ENCODE data around the gene OPCML.

The OPCML gene

DNA sequence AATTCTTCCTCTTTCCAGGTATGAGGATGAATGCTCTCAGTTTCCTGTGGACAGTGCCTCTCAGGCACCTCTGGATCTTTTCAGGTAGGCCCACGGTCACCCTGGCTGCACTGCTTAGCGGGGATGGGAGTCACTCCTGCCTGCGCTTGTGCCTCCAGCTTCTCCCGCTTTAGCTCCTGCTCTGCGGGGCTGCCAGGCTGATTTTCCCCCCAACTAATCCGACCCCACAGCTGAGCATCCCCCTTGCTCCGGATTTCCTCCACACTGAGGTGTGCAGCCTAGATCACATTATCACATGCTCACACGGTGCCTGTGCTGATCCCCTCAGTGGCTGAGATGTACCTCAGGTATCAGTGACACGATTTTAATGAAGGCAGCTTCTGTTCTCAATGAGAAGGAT, 879.1 kb downstream of the OPCML start:
- DNase-seq (ENCODE audit: low spot score), result no peak

DNA sequence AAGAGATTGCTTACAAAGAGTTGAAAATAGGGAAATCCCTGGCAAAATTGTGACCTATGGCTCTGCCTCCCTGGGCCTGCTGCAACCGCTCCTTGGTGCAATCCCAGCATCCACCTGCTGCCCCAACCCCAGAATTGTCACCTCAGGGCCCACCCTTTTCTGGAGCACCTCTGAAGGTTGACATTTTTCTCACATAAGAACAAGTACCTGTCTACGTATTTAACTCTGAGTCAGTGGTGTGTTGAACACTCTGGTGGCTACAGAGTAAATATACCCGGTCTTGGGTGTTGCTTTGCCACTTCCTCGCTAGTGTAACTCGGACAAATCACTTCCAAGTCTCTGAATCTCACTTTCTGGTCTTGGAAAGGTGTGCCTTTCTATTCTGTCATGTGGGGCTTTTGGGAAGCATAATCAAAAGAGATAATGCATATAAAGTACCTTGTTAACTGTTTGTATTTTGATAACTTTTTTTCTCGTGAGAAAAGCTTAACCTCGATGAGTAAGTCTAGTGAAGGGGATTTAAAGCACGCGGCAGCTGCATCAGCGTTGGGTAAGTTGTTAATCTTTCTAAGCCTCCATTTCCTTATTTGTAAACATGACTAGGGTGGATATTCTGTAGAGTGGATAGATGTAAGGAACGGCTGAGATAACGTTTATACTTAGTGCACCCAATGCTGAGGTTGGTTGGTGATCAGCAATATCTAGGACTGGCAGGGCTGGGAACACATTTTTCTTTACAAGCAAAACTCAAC, 881.2 kb downstream of the OPCML start:
- DNase-seq (ENCODE audit: low spot score), result no peak

DNA sequence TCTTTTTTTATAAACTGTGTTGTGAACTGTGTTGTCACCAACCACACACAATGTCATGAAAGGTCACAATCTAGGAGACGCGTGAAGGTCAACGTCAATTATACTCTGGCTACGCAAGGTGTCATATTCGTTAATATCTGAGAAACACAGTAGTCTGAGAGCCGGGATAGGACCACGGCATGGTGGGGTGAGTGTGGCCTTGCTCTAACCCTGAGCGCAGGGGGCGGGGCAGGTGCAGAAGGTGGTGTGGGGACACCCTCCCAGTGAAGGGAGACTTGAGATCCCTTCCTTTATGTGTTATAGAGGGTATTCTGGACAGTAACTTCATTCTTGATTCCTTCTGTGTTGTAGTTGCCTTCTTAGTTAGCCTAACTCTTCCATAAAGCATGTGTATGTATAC, 883.0 kb downstream of the OPCML start:
- no peak for DNase-seq (ENCODE audit: low spot score)

DNA sequence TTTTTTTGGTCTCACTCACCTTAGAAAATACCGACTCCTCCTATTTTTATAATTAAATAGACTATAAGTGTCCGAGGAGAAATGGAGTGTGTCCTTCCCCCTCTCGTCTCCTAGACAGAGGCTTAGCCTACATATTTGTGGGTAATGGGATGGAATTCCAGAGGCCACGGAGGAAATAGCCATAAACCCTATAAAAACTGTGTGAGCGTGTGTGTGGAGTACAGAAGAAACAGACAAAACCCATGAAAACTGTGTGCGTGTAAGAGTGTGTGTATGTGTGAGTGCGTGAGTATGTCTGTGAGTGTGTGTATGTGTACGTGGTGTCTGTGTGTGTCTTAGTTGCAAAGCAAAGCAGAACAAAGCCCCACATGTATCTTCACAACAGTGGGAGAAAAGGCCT, 883.5 kb downstream of the OPCML start:
- DNase-seq (ENCODE audit: low spot score), result no peak

DNA sequence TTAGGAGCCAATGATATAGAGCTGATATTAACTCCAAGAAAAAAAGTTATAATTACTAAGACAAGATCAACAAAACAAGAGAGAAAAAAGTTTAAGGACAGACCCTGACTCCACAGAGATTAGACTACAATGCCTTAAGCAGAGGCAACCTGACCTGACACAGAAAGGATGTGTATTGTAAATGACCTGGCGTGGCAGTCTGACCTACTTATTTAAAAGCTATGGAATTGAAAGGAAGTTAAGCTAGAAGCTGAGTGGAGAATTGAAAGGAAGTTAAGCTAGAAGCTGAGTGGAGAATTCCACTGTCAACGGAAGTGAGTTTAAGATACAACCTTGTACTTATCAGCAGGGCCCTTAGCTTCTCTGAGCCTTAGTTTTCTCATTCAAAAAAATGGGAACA, 885.4 kb downstream of the OPCML start:
- no peak for DNase-seq (ENCODE audit: low spot score)

DNA sequence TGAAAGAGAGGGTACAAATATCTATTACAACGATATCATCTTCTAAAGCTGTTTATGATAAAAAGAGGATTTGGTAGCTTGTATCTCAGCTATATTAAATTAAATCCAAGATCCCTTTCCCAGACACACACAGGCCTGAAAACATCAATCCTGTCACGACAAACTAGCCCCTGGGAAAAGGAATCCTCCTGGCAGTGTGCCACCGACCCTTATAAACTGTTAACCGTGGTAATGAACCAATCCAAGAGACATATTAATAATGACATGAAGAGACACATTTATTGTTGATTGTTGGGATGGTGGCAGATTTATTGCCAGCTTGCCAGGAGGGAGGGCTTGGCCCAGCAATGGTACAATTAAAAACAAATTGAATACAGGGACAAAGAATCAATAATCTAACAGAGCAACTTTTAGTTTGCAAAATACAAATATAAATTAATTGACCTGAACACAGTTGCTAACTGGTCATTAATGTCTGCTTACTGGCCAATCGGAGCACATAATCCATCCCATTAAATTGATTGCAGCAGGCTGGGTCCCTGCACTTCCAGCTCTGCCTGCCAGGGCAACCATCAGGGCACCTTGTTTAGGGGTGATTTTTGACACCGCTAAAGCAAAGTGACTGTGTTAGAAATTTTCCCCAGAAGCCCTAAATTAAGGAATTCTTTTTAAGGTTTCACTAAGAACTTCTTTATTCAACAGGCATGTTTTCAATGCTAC, 887.6 kb downstream of the OPCML start:
- no peak for DNase-seq (ENCODE audit: low spot score)

DNA sequence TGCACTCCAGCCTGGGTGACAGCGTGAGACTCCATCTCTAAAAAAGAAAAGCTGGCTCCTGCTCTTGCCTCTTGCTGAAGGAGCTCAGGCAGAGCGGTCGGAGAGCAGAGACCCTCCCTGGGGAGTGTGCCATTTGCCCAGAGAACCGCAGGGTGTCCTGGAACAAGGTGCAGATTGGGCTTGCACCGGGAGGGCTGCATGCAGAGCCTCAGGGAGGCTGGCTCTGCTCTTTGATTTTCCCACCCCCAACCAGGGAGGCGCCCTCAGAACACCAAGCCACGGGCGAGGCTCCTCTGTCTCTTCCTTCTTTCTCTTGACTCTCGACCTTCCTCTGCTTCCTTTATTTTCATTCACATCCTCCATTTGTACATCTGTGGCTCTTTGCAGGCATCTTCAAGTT, 889.1 kb downstream of the OPCML start:
- DNase-seq (ENCODE audit: low spot score), result no peak

DNA sequence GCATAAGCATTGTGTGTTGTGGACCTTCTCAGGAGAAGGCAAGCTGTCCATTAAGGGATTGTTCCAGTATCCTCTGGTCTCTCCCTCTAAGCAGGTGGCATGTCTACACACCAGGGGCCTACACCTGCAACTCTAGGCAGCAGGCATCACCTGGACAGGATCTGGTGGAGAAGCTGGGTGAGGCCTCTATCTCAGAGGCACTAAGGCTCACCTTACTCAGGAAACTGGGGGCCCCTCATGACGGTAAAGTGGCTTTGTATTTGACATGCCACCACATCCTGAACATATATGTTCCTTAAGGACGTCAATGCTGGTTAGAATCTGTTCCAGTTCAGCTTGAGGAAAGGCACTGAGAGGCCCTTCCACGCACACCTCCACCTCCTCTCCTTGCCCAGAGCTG, 891.3 kb downstream of the OPCML start:
- DNase-seq (ENCODE audit: low spot score), result no peak

DNA sequence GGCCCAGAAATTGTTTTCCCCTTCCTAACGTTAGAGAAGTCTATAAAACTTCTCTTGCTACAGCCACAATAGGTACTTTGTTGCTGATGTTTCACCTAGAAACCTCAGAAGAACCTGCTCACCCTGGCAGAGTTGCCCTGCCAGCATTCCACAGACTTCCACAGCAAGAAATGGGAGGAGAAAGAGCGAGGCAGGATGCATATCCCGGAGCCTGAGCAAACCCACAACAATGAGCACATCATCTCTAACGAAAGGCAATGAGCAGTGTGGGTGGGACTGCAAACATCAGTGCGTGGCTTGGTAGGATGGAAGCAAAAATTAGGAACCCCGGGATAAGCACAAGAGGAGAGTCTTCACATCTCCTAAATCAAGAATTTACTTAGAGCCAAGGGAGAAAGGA, 892.3 kb downstream of the OPCML start:
- no peak for DNase-seq (ENCODE audit: low spot score)

DNA sequence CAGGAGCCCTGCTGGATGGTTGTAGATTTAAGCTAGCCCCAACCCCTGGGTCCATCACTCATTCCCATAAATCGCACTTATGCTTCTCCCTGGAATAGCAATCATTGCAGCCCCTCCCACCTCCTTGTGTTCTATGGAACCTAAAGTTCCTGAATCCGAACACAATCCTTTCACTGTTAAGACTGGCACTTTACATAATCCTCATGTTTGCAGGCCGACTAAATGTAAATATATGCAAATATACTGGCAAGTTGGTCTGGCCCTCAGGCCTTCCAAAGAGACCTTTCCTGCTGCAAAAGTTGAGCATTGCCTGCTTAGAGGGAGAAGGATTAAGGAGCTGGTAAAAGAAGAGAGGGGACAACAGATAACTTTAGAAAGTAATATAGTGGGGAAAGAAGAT, 892.9 kb downstream of the OPCML start:
- no peak for DNase-seq (ENCODE audit: low spot score)

DNA sequence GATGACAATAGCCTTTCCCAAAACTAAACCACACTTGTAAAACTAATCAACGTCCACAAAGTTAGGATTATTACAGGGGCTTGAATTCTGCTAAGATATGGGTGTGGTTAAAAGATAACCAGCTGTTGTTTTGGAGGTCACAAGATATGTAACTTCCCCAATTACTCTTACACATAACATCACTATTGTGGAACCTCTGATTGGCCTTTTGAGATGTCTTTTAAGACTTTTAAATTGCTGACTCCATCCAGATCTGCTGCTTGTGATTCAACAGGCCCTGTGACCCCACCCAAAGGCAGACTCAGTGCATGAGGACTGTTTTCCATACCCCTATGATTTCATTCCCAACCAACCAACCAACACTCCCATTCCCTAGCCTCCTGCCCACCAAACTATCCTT, 893.9 kb downstream of the OPCML start:
- DNase-seq (ENCODE audit: low spot score), result no peak

DNA sequence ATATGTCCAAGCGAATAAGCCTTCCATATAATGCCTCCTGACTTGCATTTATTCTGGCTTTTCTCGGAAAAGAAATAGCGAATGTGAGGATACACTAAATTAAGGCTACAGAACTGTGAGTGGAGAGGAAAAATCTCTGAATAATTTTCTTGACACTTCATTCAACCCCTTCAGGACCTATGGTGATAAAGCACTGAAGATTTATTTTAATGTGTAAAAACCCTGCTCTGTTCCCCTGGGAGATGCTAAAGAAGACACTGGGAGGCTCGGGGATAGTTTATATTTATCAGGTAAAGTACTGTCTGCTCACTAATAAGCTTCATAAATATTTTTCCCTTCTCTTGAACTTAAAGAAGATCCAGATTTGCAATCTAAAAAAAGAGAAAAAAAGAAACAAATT, 895.8 kb downstream of the OPCML start:
- DNase-seq (ENCODE audit: low spot score), result no peak

DNA sequence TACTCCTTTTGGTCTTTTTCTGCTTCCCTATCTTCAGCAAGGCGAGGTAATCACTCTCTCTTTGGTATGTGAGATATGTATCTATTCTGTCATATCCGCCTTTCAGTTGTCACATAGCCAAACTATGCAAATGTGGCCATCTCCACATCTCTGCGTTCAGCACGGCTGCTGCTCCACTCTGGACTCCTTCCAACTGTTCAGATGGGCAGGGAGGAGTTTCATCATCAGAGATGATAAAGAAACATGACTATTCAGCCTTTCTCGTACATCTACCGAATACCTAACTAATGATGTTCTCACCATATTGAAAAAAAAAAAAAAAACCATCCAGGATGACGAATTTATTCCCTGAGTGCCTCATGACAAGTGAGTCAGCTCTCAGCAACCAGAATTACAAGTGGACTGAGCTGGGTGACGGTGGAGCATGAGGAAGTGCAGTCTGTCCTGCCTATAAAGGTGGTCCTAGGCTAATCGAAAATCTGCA, 899.6 kb downstream of the OPCML start:
- DNase-seq (ENCODE audit: low spot score), result no peak

DNA sequence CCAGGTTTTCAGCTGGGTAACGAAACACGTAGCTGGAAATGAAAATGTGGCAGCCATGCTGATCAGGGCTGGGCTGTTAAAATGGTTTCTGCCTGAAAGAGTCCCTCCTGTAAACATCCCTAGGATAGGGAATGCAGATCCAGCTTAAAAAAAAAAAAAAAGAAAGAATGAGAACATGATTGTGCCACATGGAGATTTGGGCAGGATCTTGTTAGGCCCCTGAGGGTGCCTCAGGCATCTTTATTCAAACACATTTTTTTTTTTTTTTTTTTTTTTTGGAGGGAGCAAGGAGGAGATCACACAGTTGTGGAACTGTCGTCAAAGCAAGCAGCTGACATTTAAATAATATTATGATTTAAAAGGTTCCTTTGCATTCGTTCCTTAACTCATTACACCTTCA, 900.3 kb downstream of the OPCML start:
- no peak for DNase-seq (ENCODE audit: low spot score)

DNA sequence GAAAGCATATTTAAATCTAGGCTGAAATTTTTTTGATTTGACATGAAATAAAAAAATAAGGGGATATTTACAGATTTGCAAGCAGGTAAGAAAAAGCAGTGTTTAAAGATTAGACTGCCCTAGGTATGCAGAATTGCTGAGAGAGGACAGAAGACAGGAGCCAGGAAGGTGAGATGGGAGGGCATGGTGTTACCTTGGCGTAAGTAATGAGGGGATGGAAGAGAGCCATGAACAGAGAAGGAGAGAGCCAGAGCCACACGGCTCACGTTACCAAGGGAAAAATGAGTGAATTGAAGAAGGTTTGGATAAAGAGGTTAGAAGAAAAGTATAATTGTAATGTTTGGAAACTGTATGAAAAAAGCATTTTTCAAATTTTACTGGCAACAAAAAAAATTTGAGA, 904.3 kb downstream of the OPCML start:
- DNase-seq (ENCODE audit: low spot score), result no peak

DNA sequence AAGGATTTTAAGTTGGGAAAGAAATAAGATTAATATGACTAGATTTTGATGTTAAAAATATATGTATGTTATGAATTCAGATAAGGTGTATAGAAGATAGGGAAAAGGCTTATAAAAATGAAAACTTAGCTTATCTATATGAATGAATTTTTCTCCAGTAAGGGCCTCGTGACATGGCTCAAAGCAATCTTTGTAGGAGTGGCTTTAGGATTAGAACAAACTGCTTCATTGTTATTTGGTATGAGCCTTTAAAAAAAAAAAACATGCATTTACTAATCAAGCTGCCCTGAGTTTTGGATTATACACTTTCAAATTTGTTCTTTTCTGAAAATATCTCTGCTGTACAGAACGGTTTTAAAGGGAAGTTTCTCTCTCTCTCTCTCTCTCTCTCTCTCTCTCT, 905.9 kb downstream of the OPCML start:
- DNase-seq (ENCODE audit: low spot score), result no peak

DNA sequence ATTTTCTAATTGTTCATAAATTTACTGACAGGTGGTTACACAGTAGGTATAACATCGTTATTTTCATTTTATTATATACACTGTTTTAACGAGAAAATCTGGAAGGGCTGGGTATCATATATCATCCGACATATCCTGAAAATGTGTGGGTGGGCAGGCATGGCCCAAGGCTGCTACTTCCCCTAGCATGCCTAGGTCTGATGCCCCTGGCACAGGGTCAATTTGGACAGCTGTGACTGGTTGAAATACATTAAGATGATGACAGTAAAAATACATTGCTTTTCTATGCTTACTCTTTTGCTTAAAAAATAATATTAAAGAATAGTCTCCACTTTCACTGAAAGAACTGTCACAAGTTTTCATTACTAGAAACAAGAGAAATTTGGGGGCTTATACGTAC, 908.8 kb downstream of the OPCML start:
- DNase-seq (ENCODE audit: low spot score), result no peak

DNA sequence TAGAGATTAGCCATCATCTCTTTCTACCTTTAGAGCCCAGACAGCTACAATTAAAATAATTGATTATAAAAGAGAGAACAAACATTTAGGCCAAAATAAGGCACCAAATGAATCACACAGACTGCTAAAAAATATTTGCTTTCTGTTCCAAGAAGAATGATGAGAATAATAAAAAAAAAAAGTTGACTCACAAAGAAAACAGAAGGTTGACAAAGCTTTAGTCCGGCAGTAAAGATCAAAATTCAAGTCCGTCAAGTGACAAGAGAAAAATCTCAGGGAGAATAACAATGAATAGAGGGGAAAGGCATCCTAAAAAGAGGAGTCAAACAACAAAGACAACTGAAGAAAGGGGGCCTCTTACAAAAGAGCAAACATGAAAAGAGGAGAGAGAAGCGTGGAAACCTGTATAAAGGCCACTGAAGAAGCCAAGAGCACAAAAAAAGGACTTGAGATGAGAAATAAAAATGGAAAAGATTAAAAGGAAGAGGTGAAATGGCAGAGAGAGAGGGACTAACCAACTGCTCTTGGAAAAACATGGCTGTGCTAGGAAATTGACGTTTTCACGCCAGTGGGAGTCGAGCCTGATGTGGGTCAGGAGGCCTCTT, 910.2 kb downstream of the OPCML start:
- DNase-seq (ENCODE audit: low spot score), result no peak

DNA sequence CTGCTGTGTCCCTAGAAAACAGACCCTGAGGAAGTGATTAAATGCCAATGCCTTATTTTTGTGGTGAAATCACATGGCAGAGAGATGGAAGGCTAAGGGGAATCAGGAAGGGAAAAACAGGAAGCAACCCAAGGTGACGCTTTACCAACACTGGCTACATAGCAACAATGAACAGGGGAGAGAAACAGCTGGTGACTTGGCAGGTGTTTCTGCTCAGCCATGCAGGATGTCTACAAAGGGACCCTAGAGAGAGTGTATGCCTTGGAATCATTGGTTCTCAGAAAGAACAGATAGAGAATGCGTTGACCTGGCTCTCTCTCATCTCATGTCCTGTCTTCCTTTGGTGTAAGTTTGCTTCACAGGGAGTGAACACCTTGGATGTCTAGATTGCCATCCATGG, 911.9 kb downstream of the OPCML start:
- DNase-seq (ENCODE audit: low spot score), result no peak

DNA sequence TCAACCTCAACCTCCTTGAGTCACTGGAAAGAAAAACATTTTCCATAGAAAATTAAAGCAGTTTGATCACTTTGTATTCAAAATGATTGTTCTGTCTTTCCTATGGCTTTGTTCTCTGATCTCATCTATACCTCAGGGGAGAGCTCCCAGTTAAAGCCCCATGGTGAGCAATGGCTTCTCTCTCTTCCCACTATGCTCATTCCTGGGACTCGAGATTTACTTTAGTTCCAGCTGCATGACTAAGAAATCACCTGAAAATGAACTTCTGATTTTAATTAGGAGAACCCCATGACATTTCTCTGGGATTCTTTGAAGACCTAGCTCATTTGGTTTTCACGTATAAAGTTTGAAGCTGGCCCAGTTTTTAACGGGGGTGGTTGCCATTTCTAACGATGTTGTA, 921.5 kb downstream of the OPCML start:
- no peak for DNase-seq (ENCODE audit: low spot score)

DNA sequence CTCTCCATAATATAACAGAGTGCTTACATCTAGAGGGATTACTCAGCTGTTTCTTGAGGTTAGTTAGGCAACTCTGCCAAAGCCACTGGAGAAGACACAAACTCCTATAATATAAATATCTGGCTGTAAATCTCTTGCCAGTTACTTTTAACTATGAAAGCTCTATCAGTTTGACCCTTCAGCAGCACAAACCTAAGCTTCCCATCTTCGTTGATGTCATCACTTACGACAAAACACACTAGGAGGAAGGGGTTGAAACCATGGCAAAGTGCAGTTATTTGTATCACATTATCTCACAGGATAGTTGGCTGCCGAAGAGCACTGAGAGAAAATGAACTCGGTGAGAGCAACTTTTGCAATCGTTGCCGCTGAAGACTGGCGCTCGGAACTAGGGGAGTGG, 922.1 kb downstream of the OPCML start:
- no peak for DNase-seq (ENCODE audit: low spot score)

DNA sequence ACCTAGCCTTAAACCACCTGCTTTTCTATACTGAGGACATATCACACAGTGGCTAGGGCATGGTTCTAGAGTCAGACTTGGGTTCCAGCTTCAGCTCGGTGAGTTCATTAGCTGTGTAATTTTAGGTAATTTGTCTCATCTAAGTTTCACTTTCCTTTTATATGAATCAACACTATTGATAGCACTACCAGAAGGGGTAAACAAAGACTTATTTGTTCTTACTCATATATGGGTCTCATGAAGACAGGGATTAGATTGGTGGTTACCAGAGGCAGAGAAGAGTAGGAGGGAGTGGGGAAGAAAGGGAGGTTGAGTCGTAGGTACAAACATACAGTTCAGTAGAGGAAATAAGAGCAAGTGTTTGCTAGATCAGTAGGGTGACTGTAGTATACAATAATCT, 924.7 kb downstream of the OPCML start:
- no peak for DNase-seq (ENCODE audit: low spot score)

DNA sequence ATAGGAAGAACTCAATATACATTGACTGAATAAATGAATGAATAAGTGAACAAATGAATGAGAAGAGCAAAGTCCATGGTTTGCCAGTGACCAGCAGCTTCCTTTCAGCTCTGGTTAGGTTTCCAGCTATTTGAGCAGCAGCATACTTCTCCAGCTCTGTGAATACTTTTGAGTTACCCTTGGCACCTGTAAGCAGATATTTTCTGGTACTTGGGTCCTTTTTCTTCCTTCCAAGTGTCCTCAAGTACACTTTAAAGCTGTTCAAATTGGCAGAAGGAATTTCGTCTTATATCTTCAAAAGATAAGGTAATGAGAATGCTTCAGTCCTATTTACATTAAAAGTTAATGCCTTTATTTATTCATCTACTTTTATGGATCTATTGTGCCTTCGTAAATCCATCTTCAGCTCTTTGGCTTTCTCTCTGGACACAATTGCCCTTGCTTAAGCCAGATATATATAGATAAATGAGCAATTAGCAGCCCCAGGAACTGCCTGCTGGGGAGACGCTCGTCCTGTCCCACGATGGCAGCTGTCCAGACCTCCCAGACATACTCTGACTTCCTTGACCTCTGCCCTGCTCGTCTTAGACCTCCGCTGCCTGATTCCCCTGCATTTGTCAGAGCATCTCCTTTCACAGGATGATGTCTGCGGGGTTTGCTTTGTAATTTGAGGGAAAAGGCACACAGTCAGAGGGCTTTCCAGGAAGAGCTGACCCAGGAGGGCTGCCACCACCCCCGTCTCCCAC, 926.3 kb downstream of the OPCML start:
- no peak for DNase-seq (ENCODE audit: low spot score)

Data from hematopoietic multipotent progenitor cell treated with erythropoietin and hydrocortisone succinate and interleukin-3 and kit ligand, for 17 days (in vitro differentiated cells).